Endothelial cell of umbilical vein (primary cell): Measurements from ENCODE around the gene GABBR2.

ENCODE experiments used
- EZH2 ChIP-seq: IDR thresholded peaks from 2 replicates; pipeline ENCODE4 v1.6.1; 2012; ENCODE audit warnings: borderline replicate concordance, low read depth, mild to moderate bottlenecking, moderate library complexity, low read length, inconsistent platforms; ENCODE audit not compliant: severe bottlenecking
- FOS ChIP-seq: IDR thresholded peaks from 2 replicates; pipeline ENCODE4 v1.6.1; 2011; ENCODE audit warnings: mild to moderate bottlenecking, low read length, moderate library complexity, borderline replicate concordance; ENCODE audit not compliant: insufficient read depth
- GATA2 ChIP-seq: IDR thresholded peaks from 2 replicates; pipeline ENCODE4 v1.7.0; 2011; ENCODE audit warnings: low read depth, mild to moderate bottlenecking, moderate library complexity, mixed read lengths, low read length; ENCODE audit not compliant: insufficient read length, insufficient read depth
- JUN ChIP-seq: IDR thresholded peaks from 2 replicates; pipeline ENCODE4 v1.6.1; 2011; ENCODE audit warnings: borderline replicate concordance, low read depth; ENCODE audit not compliant: insufficient read length, insufficient read depth
- MYC ChIP-seq: IDR thresholded peaks from one replicate; pipeline ENCODE4 v1.6.1; 2011; ENCODE audit warnings: mild to moderate bottlenecking, low read depth, low read length
- POLR2A ChIP-seq: IDR thresholded peaks from 2 replicates; pipeline ENCODE4 v1.6.1; 2012; ENCODE audit warnings: low read depth, mild to moderate bottlenecking, control low read depth, low read length
- POLR2AphosphoS5 ChIP-seq: IDR thresholded peaks from 2 replicates; pipeline ENCODE4 v1.6.1; 2012; ENCODE audit warnings: low read depth, mild to moderate bottlenecking, control low read depth, low read length, moderate library complexity; ENCODE audit not compliant: insufficient read depth
- TF ChIP-seq, protein P1 (sequence below), 2 donors: IDR thresholded peaks; 1 replicate in 1 of 2; 2 replicates in 1 of 2; pipeline ENCODE4 v1.5.1; 2011; ENCODE audit warnings: low read length in 2 of 2, mild to moderate bottlenecking in 2 of 2, moderate library complexity in 2 of 2, control low read depth in 1 of 2, inconsistent platforms in 1 of 2, low read depth in 1 of 2; ENCODE audit not compliant: insufficient read depth in 1 of 2; ENCODE audit errors: extremely low read depth in 1 of 2
- TF ChIP-seq, protein P2 (sequence below): IDR thresholded peaks from 2 replicates; pipeline ENCODE4 v1.6.1; 2011; ENCODE audit not compliant: insufficient read depth, insufficient read length

DNA sequence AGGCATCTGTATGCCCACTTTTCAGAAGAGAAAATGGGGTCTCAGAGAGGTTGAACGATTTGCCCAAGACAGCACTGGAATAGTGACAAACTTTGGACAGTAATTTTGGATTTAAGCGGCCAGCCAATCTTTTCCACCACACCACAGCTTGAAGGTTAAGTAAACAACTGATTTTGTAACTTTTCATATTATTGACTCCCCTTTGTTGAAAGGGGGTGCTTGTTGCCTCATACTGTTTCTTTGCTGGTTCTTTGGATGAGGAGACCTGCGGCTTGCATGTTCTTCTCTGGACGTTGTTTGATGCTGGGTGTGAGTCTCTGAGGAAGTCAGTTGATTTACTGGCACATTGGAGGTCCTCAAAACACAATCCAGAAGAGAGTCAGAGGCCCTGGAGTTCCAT lies 11.7 kb upstream of the GABBR2 start:
- TF ChIP-seq, protein P1, sequence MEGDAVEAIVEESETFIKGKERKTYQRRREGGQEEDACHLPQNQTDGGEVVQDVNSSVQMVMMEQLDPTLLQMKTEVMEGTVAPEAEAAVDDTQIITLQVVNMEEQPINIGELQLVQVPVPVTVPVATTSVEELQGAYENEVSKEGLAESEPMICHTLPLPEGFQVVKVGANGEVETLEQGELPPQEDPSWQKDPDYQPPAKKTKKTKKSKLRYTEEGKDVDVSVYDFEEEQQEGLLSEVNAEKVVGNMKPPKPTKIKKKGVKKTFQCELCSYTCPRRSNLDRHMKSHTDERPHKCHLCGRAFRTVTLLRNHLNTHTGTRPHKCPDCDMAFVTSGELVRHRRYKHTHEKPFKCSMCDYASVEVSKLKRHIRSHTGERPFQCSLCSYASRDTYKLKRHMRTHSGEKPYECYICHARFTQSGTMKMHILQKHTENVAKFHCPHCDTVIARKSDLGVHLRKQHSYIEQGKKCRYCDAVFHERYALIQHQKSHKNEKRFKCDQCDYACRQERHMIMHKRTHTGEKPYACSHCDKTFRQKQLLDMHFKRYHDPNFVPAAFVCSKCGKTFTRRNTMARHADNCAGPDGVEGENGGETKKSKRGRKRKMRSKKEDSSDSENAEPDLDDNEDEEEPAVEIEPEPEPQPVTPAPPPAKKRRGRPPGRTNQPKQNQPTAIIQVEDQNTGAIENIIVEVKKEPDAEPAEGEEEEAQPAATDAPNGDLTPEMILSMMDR (IDR thresholded peaks at IDR 0.05; ENCODE audit: extremely low read depth in 1 of 2, insufficient read depth in 1 of 2, low read depth in 1 of 2, low read length in 2 of 2), result no peak
- TF ChIP-seq POLR2A, result no peak
- TF ChIP-seq JUN, result no peak
- no peak for TF ChIP-seq POLR2AphosphoS5
- no peak for TF ChIP-seq EZH2
- TF ChIP-seq, protein P2, sequence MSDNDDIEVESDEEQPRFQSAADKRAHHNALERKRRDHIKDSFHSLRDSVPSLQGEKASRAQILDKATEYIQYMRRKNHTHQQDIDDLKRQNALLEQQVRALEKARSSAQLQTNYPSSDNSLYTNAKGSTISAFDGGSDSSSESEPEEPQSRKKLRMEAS, result no peak
- no peak for TF ChIP-seq MYC
- no peak for TF ChIP-seq FOS
- TF ChIP-seq GATA2, result no peak
